GM12878 (cell line): ENCODE results near the gene KRTAP10-2. TPM values are rescaled to one million over a fixed set of nuclear protein-coding genes. Genes with fewer than 3 reads are reported as not detected.

Experiments used
- ATAC-seq: fragments of 200-7000 bp; cut with Tn5 transposase; 3 replicates; pipeline ENCODE4 v1.9.1; 2020; ENCODE audit warnings: mild to moderate bottlenecking, moderate library complexity
- BruUV-seq: library from RNA; stranded (reverse); fragments of 400-500 nt; replicated peaks from 2 replicates; lab custom pipeline; 2021; lab: Mats Ljungman, UMichigan
- CTCF ChIA-PET: fragments of 300-600 bp; sonication (Branson Sonifier 250); formaldehyde crosslinking; extraction: SDS; loops from one replicate; lab custom pipeline; 2021; ENCODE audit warnings: inconsistent platforms; lab: Yijun Ruan, JAX
- POLR2A ChIA-PET: fragments of 350-600 bp; formaldehyde crosslinking; extraction: SDS; loops from one replicate; lab custom pipeline; 2021; ENCODE audit warnings: inconsistent platforms; lab: Charles Lee
- RAD21 ChIA-PET: fragments of 300-600 bp; sonication (Branson Sonifier 250); formaldehyde crosslinking; loops from one replicate; lab custom pipeline; 2023; ENCODE audit warnings: antibody characterized with exemption; ENCODE audit not compliant: unreplicated experiment; lab: Charles Lee
- SMC1A ChIA-PET: fragments of 300-600 bp; sonication (Branson Sonifier 250); formaldehyde crosslinking; loops from one replicate; lab custom pipeline; 2023; ENCODE audit not compliant: unreplicated experiment, uncharacterized antibody; lab: Charles Lee
- DNase-seq: peaks from one replicate; pipeline ENCODE4 v3.0.0-alpha.2; 2011; ENCODE audit warnings: low read depth, low spot score
- FAIRE-seq: peaks from 3 replicates; lab custom pipeline; 2011; peaks lifted over from hg19 to GRCh38; lab: Jason Lieb, UNC
- H2AFZ ChIP-seq: 2 replicates; pipeline ENCODE4 v1.6.0; 2011; ENCODE audit warnings: low read depth, low read length, control low read depth; ENCODE audit not compliant: control insufficient read depth
- H3K27ac ChIP-seq: 2 replicates; pipeline ENCODE4 v1.5.1; 2011; ENCODE audit warnings: control low read depth; ENCODE audit not compliant: control insufficient read depth, insufficient read depth
- H3K27me3 ChIP-seq, 2 experiments: replicated peaks in 1 of 2; 2 replicates each; pipeline versions ENCODE4 v1.6.0 to v1.6.1; 2011; ENCODE audit warnings: low read length in 1 of 2; ENCODE audit not compliant: control insufficient read depth in 2 of 2, insufficient read depth in 2 of 2
- H3K36me3 ChIP-seq, 2 experiments: 2 replicates each; pipeline ENCODE4 v1.5.1; 2011; ENCODE audit warnings: low read length in 1 of 2; ENCODE audit not compliant: control insufficient read depth in 2 of 2, insufficient read depth in 2 of 2
- H3K4me1 ChIP-seq: 2 replicates; pipeline ENCODE4 v1.6.1; 2011; ENCODE audit warnings: mild to moderate bottlenecking, low read length, moderate library complexity, mixed read lengths; ENCODE audit not compliant: control insufficient read depth, insufficient read depth
- H3K4me2 ChIP-seq: 2 replicates; pipeline ENCODE4 v1.6.0; 2011; ENCODE audit warnings: control low read depth; ENCODE audit not compliant: control insufficient read depth, insufficient read depth
- H3K4me3 ChIP-seq: fragments of 200-600 bp; sonication (generic); 2 replicates; pipeline ENCODE4 v1.5.1; 2016
- H3K79me2 ChIP-seq: 2 replicates; pipeline ENCODE4 v1.6.0; 2011; ENCODE audit warnings: low read length; ENCODE audit not compliant: control insufficient read depth, insufficient read depth
- H3K9ac ChIP-seq: 2 replicates; pipeline ENCODE4 v1.8.0; 2011; ENCODE audit warnings: low read length, control low read depth, mixed read lengths; ENCODE audit not compliant: control insufficient read depth, insufficient read depth
- H3K9me3 ChIP-seq: replicated peaks from 3 replicates; pipeline ENCODE4 v1.5.1; 2011; ENCODE audit warnings: mild to moderate bottlenecking, low read length; ENCODE audit not compliant: control insufficient read depth, insufficient read depth
- H4K20me1 ChIP-seq: 2 replicates; pipeline ENCODE4 v1.6.0; 2011; ENCODE audit not compliant: control insufficient read depth, insufficient read depth
- CBFB ChIP-seq: IDR thresholded peaks from 2 replicates; pipeline ENCODE4 v1.6.1; 2016; ENCODE audit warnings: antibody characterized with exemption, low read depth
- EGR1 ChIP-seq, 2 experiments: IDR thresholded peaks; 1 replicate in 1 of 2; 2 replicates in 1 of 2; pipeline ENCODE4 v1.6.1; 2011 to 2012; ENCODE audit warnings: low read depth in 2 of 2, low read length in 2 of 2, borderline replicate concordance in 1 of 2, mild to moderate bottlenecking in 1 of 2, moderate library complexity in 1 of 2
- FOXM1 ChIP-seq: IDR thresholded peaks from 2 replicates; pipeline ENCODE4 v1.6.1; 2012; ENCODE audit warnings: low read depth, mild to moderate bottlenecking, inconsistent platforms, low read length, moderate library complexity
- HDAC2 ChIP-seq: fragments of 200-600 bp; sonication (generic); IDR thresholded peaks from 2 replicates; pipeline ENCODE4 v1.6.1; 2017
- HDAC6 ChIP-seq: fragments of 200-600 bp; sonication (generic); IDR thresholded peaks from one replicate; pipeline ENCODE4 v1.8.0; 2017; ENCODE audit warnings: antibody characterized with exemption; ENCODE audit not compliant: unreplicated experiment
- IKZF2 ChIP-seq, 2 experiments: fragments of 450-650 bp; IDR thresholded peaks; 2 replicates each; pipeline ENCODE4 v1.6.1; 2017; ENCODE audit warnings: mild to moderate bottlenecking in 2 of 2, moderate library complexity in 2 of 2
- IRF4 ChIP-seq: IDR thresholded peaks from 2 replicates; pipeline ENCODE4 v1.6.1; 2011; ENCODE audit warnings: low read depth, low read length
- MYB ChIP-seq: fragments of 150-350 bp; IDR thresholded peaks from 2 replicates; pipeline ENCODE4 v1.6.1; 2014; ENCODE audit warnings: mild to moderate bottlenecking, low read depth, low read length, borderline replicate concordance
- NFIC ChIP-seq: IDR thresholded peaks from 2 replicates; pipeline ENCODE4 v1.6.1; 2012; ENCODE audit warnings: low read depth, mild to moderate bottlenecking, inconsistent platforms, low read length, moderate library complexity
- NRF1 ChIP-seq: conservative IDR thresholded peaks from 2 replicates; pipeline ENCODE4 v1.6.1; 2011; ENCODE audit warnings: mild to moderate bottlenecking, low read depth, low read length, improper control_type of control experiment
- RAD51 ChIP-seq: fragments of 450-650 bp; IDR thresholded peaks from 2 replicates; pipeline ENCODE4 v1.6.1; 2016; ENCODE audit warnings: moderate library complexity, mild to moderate bottlenecking, inconsistent platforms
- WGBS: methylation state at CpG from one replicate; pipeline ENCODE4 v1.1.6; 2016; ENCODE audit warnings: low lambda C conversion rate; ENCODE audit not compliant: insufficient replicate concordance, insufficient coverage; ENCODE audit errors: missing lambda C conversion rate; 5-methylcytosine and 5-hydroxymethylcytosine counted together
- in situ Hi-C: fragments of 300-500 bp; cut with MboI; formaldehyde crosslinking; loops from 9 replicates; pipeline ENCODE4 v1.14.3; 2018; ENCODE audit warnings: mixed read lengths
- intact Hi-C: fragments of 100-400 bp; cut with micrococcal nuclease; formaldehyde crosslinking; loops from one replicate; pipeline ENCODE4 v1.14.2; 2022; ENCODE audit not compliant: unreplicated experiment
- polyA plus RNA-seq, 11 experiments: library from polyadenylated mRNA; depleted of rRNA in 4 of 11; unstranded in 6 of 11; stranded (reverse) in 5 of 11; fragments of >200 nt; fragmentation: Nextera tagmentation in 4 of 11; fragmentation: Illumina TruSeq in 1 of 11; extraction: Ambion mirVana in 4 of 11; extraction: Trizol in 1 of 11; gene quantifications; 1 replicate in 1 of 11; 2 replicates in 10 of 11; pipeline versions ENCODE4 v1.2.1 to v1.2.3, GENCODE V29; 2011 to 2016; ENCODE audit warnings: inconsistent platforms in 2 of 11, missing spikeins in 2 of 11, low read depth in 1 of 11
- total RNA-seq, 4 experiments: library from RNA; depleted of rRNA in 3 of 4; stranded (reverse); fragments of >200 nt in 3 of 4; fragmentation: Illumina TruSeq in 1 of 4; extraction: Trizol in 1 of 4; gene quantifications; 2 replicates each; pipeline versions ENCODE4 v1.2.1 to v1.2.3, GENCODE V29; 2013 to 2021

KRTAP10-2 gene
- total and polyA plus RNA-seq, 10 of the 15 experiments (the other 5 are each of a cell fraction or from before 2014, with no cell fraction given), result not detected

DNA sequence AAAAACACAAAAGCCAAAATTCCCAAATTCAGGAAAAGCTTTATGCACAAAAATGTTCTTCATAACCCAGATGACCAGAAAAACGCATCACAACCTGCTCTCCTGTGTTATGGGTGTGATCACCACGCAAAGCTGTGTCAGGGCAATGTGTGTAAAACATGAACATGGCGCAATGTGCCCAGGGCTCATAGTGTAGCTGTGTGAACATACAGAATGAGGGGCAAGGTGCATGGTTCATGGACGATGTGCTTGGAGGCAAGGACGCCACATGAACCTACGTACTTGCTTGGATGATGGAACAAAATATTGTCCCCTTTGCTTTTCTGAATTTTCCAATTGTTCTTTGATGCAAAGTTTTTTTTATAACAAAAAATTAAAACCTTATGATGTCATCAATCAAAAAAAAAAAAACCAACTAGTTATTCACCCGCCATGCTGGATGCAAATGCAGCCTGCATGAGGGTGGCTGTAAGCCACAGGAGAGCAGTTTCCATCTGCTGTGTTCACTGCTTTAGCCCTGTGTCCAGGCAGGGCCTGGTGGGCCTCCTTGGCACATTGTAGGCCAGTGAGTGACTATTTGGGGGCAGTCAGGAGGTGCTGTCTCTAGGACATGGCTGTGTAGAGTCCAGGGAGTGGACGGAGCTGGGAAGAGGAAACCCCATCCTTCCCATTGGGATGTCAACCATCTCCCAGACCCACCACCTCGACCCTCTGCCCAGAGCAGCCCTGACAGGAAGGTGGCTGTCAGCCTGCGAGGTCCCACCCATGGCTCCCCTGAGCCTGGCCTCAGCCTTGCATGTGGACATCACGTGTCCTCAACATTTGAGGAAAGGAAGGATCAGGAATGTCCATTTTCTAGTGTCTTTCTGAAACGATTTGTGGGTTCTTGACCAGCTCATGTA is 25.0 kb downstream of the KRTAP10-2 start:
- in situ Hi-C loops (no loop called here), intact Hi-C loops (no loop called here)
- no peak for ATAC-seq
- no peak overlapping the region for H3K27ac ChIP-seq
- SMC1A ChIA-PET, result no interaction called here
- WGBS, result 31% methylated on average over 12 of the region's 12 CpGs
- no peaks in the 10 kb centered on the region for H3K4me1 ChIP-seq
- no peak for FAIRE-seq
- no peaks in the 10 kb centered on the region; the same call in 2 of the 3 replicates for H3K9me3 ChIP-seq
- BruUV-seq, result no TSS peak
- no peak overlapping the region for H3K4me2 ChIP-seq
- POLR2A ChIA-PET, result no interaction called here
- H3K36me3 ChIP-seq, result no peaks in the 10 kb centered on the region
- RAD21 ChIA-PET, result interaction anchor here (0.8 kb wide), 1 partner anchor 150 kb away, joined by 3 read pairs; no protein-coding TSS in a partner anchor
- no peaks in the 10 kb centered on the region for H3K27me3 ChIP-seq
- no peak for TF ChIP-seq NRF1
- no peak for TF ChIP-seq IKZF2 (IDR thresholded peaks at IDR 0.05)
- no peak for TF ChIP-seq NFIC
- no peak for TF ChIP-seq FOXM1
- TF ChIP-seq HDAC6, result no peak
- TF ChIP-seq EGR1 (IDR thresholded peaks at IDR 0.05; ENCODE audit: borderline replicate concordance in 1 of 2, low read depth in 2 of 2, low read length in 2 of 2), result no peak
- TF ChIP-seq MYB, result no peak
- TF ChIP-seq IRF4, result no peak
- no peak for TF ChIP-seq CBFB
- no peak for TF ChIP-seq HDAC2
- no peak for TF ChIP-seq RAD51
- TF ChIP-seq, all 136 proteins: peak for 0
- H3K79me2 ChIP-seq, result no peaks in the 10 kb centered on the region
- H4K20me1 ChIP-seq, result no peaks in the 10 kb centered on the region
- no peak for DNase-seq
- H2AFZ ChIP-seq, result no peak overlapping the region
- CTCF ChIA-PET, result interaction anchor here (0.6 kb wide), 1 partner anchor 16 kb away, joined by 3 read pairs; no protein-coding TSS in a partner anchor
- H3K9ac ChIP-seq, result no peak overlapping the region
- H3K4me3 ChIP-seq, result no peak overlapping the region
